IMR-90 (cell line): ENCODE data around the gene CATSPERB. TPM values are rescaled to one million over a fixed set of nuclear protein-coding genes. Genes with fewer than 3 reads are reported as not detected.
"Not testable (repeated sequence)": the region's sequence is repeated elsewhere in the genome, so short reads cannot be mapped to it uniquely, and the experiment has no call there.

ENCODE experiments used
- ATAC-seq: fragments of 200-7000 bp; cut with Tn5 transposase; 2 replicates; pipeline ENCODE4 v1.9.1; 2020; ENCODE audit warnings: low read depth, mild to moderate bottlenecking, moderate library complexity
- BruUV-seq: library from RNA; stranded (reverse); fragments of 400-500 nt; replicated peaks from 2 replicates; lab custom pipeline; 2021; lab: Mats Ljungman, UMichigan
- CTCF ChIA-PET: fragments of 300-600 bp; formaldehyde crosslinking; extraction: SDS; loops from one replicate; lab custom pipeline; 2021; ENCODE audit warnings: antibody characterized with exemption; lab: Yijun Ruan, JAX
- POLR2A ChIA-PET: fragments of 300-600 bp; sonication (Branson Sonifier 250); formaldehyde crosslinking; loops from one replicate; lab custom pipeline; 2022; ENCODE audit warnings: antibody characterized with exemption; ENCODE audit not compliant: unreplicated experiment; lab: Charles Lee
- DNase-seq: peaks from one replicate; pipeline ENCODE4 v3.0.0; 2013
- H2AFZ ChIP-seq: replicated peaks from 2 replicates; pipeline ENCODE3; 2013; ENCODE audit warnings: low read length, mild to moderate bottlenecking; ENCODE audit not compliant: poor library complexity
- H2AK5ac ChIP-seq: 2 replicates; pipeline ENCODE4 v1.6.1; 2013; ENCODE audit warnings: low read depth, low read length, inconsistent platforms
- H2AK9ac ChIP-seq: replicated peaks from 2 replicates; pipeline ENCODE3; 2013; ENCODE audit warnings: mild to moderate bottlenecking, low read depth, low read length, moderate library complexity; ENCODE audit not compliant: poor library complexity
- H2BK120ac ChIP-seq: 2 replicates; pipeline ENCODE4 v1.6.1; 2013; ENCODE audit warnings: low read depth, low read length, inconsistent platforms
- H2BK15ac ChIP-seq: 3 replicates; pipeline ENCODE4 v1.6.1; 2013; ENCODE audit warnings: low read depth, low read length, inconsistent platforms
- H2BK20ac ChIP-seq: 2 replicates; pipeline ENCODE4 v1.6.1; 2013; ENCODE audit warnings: low read depth, mild to moderate bottlenecking, inconsistent platforms, low read length, moderate library complexity
- H2BK5ac ChIP-seq: 2 replicates; pipeline ENCODE4 v1.6.1; 2013; ENCODE audit warnings: mild to moderate bottlenecking, low read depth, low read length, inconsistent platforms; ENCODE audit not compliant: poor library complexity, severe bottlenecking
- H3K14ac ChIP-seq: replicated peaks from 2 replicates; pipeline ENCODE4 v1.6.1; 2013; ENCODE audit warnings: low read depth, low read length, inconsistent platforms
- H3K18ac ChIP-seq: 2 replicates; pipeline ENCODE4 v1.6.1; 2013; ENCODE audit warnings: low read depth, low read length, control low read depth
- H3K23ac ChIP-seq: 2 replicates; pipeline ENCODE4 v1.6.1; 2013; ENCODE audit warnings: low read depth, low read length, inconsistent platforms
- H3K27ac ChIP-seq: 2 replicates; pipeline ENCODE4 v1.5.1; 2013; ENCODE audit warnings: mild to moderate bottlenecking, control low read depth, low read length; ENCODE audit not compliant: insufficient read depth
- H3K27me3 ChIP-seq: 2 replicates; pipeline ENCODE4 v1.6.1; 2013; ENCODE audit warnings: low read length; ENCODE audit not compliant: control insufficient read depth, insufficient read depth
- H3K36me3 ChIP-seq: 2 replicates; pipeline ENCODE4 v1.6.1; 2013; ENCODE audit warnings: low read length, mixed read lengths; ENCODE audit not compliant: control insufficient read depth, insufficient read depth
- H3K4ac ChIP-seq: 2 replicates; pipeline ENCODE4 v1.6.1; 2013; ENCODE audit warnings: low read depth, low read length, inconsistent platforms
- H3K4me1 ChIP-seq: 2 replicates; pipeline ENCODE4 v1.6.1; 2013; ENCODE audit warnings: low read length, mixed read lengths; ENCODE audit not compliant: control insufficient read depth, insufficient read depth
- H3K4me2 ChIP-seq: 2 replicates; pipeline ENCODE4 v1.6.1; 2013; ENCODE audit warnings: low read depth, mild to moderate bottlenecking, control low read depth, low read length, moderate library complexity
- H3K4me3 ChIP-seq: 2 replicates; pipeline ENCODE4 v1.5.1; 2013; ENCODE audit warnings: low read depth, mild to moderate bottlenecking, control low read depth, low read length, moderate library complexity; ENCODE audit not compliant: insufficient read depth
- H3K56ac ChIP-seq: 2 replicates; pipeline ENCODE4 v1.6.1; 2013; ENCODE audit warnings: low read length, inconsistent platforms; ENCODE audit not compliant: insufficient read depth; ENCODE audit errors: extremely low read depth
- H3K79me1 ChIP-seq, 2 experiments: 2 replicates each; pipeline ENCODE4 v1.6.1; 2013; ENCODE audit warnings: low read length in 2 of 2, inconsistent platforms in 1 of 2, low read depth in 1 of 2
- H3K9ac ChIP-seq: 2 replicates; pipeline ENCODE4 v1.6.1; 2013; ENCODE audit warnings: low read depth, low read length, control low read depth
- H3K9me1 ChIP-seq: 2 replicates; pipeline ENCODE4 v1.6.1; 2013; ENCODE audit warnings: low read length, inconsistent platforms; ENCODE audit not compliant: insufficient read depth
- H3K9me3 ChIP-seq: 2 replicates; pipeline ENCODE4 v1.6.1; 2013; ENCODE audit warnings: low read length; ENCODE audit not compliant: control insufficient read depth, insufficient read depth
- H4K20me1 ChIP-seq: 2 replicates; pipeline ENCODE4 v1.6.1; 2013; ENCODE audit warnings: low read length, inconsistent platforms; ENCODE audit not compliant: insufficient read depth
- H4K5ac ChIP-seq: 2 replicates; pipeline ENCODE4 v1.6.1; 2013; ENCODE audit warnings: mild to moderate bottlenecking, low read depth, low read length, control low read depth
- H4K8ac ChIP-seq, 2 experiments: 2 replicates each; pipeline ENCODE4 v1.6.1; 2013; ENCODE audit warnings: low read depth in 2 of 2, low read length in 2 of 2, control low read depth in 1 of 2, inconsistent platforms in 1 of 2
- H4K91ac ChIP-seq: 2 replicates; pipeline ENCODE4 v1.6.1; 2013; ENCODE audit warnings: low read depth, low read length, inconsistent platforms; ENCODE audit not compliant: insufficient read depth
- WGBS, 2 experiments: methylation state at CpG; one replicate each; pipeline versions ENCODE4 v1.1.5 to v1.1.7; 2013; ENCODE audit warnings: missing lambda C conversion rate in 2 of 2; ENCODE audit not compliant: insufficient read length in 1 of 2; ENCODE audit errors: extremely low coverage in 2 of 2; 5-methylcytosine and 5-hydroxymethylcytosine counted together
- dilution Hi-C: fragments of 300-500 bp; cut with HindIII; formaldehyde crosslinking; loops from one replicate; pipeline ENCODE4 v1.14.3; 2018; ENCODE audit warnings: low sequenced_read_pairs; ENCODE audit not compliant: unreplicated experiment
- in situ Hi-C: fragments of 300-500 bp; cut with MboI; formaldehyde crosslinking; loops from 3 replicates; pipeline ENCODE4 v1.14.3; 2019; ENCODE audit warnings: low sequenced_read_pairs, inconsistent platforms, mixed read lengths
- intact Hi-C: fragments of 100-400 bp; cut with micrococcal nuclease; formaldehyde crosslinking; loops from 2 replicates; pipeline ENCODE4 v1.10.0; 2022
- polyA plus RNA-seq, 3 experiments: library from polyadenylated mRNA; depleted of rRNA; stranded (reverse); fragments of >200 nt; gene quantifications; 2 replicates each; pipeline ENCODE4 v1.2.3, GENCODE V29; 2012; ENCODE audit warnings: low replicate concordance in 1 of 3
- total RNA-seq: library from RNA; depleted of rRNA; stranded (reverse); fragments of >200 nt; gene quantifications from 2 replicates; pipeline ENCODE4 v1.2.3, GENCODE V29; 2012

CATSPERB gene
- total and polyA plus RNA-seq, 2 of the 4 experiments (the other 2 are of a cell fraction): not detected

DNA sequence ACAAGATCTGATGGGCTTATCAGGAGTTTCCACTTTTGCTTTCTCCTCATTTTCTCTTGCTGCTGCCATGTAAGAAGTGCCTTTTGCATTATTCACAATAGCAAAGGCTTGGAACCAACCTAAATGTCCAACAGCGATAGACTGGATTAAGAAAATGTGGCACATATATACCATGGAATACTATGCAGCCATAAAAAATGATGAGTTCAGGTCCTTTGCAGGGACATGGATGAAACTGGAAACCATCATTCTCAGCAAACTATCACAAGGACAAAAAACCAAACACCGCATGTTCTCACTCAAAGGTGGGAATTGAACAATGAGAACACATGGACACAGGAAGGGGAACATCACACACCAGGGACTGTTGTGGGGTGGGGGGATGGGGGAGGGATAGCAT, 137.9 kb downstream of the CATSPERB start:
- H3K27me3 ChIP-seq, H3K27ac ChIP-seq, CTCF ChIA-PET, H4K5ac ChIP-seq, H3K18ac ChIP-seq, H3K23ac ChIP-seq, ATAC-seq, H3K79me1 ChIP-seq, in situ Hi-C loops, H3K36me3 ChIP-seq, H2AFZ ChIP-seq, DNase-seq, H4K20me1 ChIP-seq, H3K9me3 ChIP-seq, H2AK9ac ChIP-seq, H3K9me1 ChIP-seq, H4K91ac ChIP-seq, dilution Hi-C loops, H2BK120ac ChIP-seq, BruUV-seq, POLR2A ChIA-PET, H3K9ac ChIP-seq, H3K4ac ChIP-seq, H3K56ac ChIP-seq, H2AK5ac ChIP-seq, H2BK15ac ChIP-seq, H3K14ac ChIP-seq, H4K8ac ChIP-seq, H3K4me3 ChIP-seq, H2BK20ac ChIP-seq, H3K4me1 ChIP-seq, H3K4me2 ChIP-seq, intact Hi-C loops, H2BK5ac ChIP-seq: not testable (repeated sequence)
- no CpG with 5 or more reads among the region's 2 CpGs for WGBS, 2 experiments
